Lung (tissue), 12 donors: Measurements from ENCODE around the gene SLC66A2. TPM values are rescaled to one million over a fixed set of nuclear protein-coding genes. Genes with fewer than 3 reads are reported as not detected.

ENCODE experiments used
- ATAC-seq: fragments of 200-7000 bp; cut with Tn5 transposase; one replicate; pipeline ENCODE4 v1.9.1; 2020; ENCODE audit warnings: moderate number of reproducible peaks; ENCODE audit not compliant: insufficient read depth, low FRiP score
- DNase-seq, 3 donors: peaks; one replicate each; pipeline ENCODE4 v3.0.0-alpha.2; 2013 to 2017
- H3K27ac ChIP-seq, 2 donors: one replicate each; pipeline ENCODE4 v1.5.1; 2013; ENCODE audit warnings: mild to moderate bottlenecking in 2 of 2, moderate library complexity in 2 of 2, control low read depth in 1 of 2, inconsistent platforms in 1 of 2, low read depth in 1 of 2, low read length in 1 of 2
- H3K27me3 ChIP-seq, 3 donors: one replicate each; pipeline ENCODE4 v1.5.1; 2013; ENCODE audit warnings: low read length in 2 of 3; ENCODE audit not compliant: control insufficient read depth in 3 of 3, insufficient read depth in 3 of 3
- H3K36me3 ChIP-seq, 4 donors: one replicate each; pipeline ENCODE4 v1.5.1; 2013; ENCODE audit warnings: low read length in 4 of 4, mild to moderate bottlenecking in 1 of 4, moderate library complexity in 1 of 4; ENCODE audit not compliant: control insufficient read depth in 4 of 4, insufficient read depth in 4 of 4
- H3K4me1 ChIP-seq, 5 donors: one replicate each; pipeline ENCODE4 v1.5.1; 2013; ENCODE audit warnings: low read length in 5 of 5, mild to moderate bottlenecking in 2 of 5, moderate library complexity in 1 of 5; ENCODE audit not compliant: control insufficient read depth in 5 of 5, insufficient read depth in 5 of 5
- H3K4me3 ChIP-seq: one replicate; pipeline ENCODE4 v1.5.1; 2013; ENCODE audit warnings: mild to moderate bottlenecking, control low read depth, moderate library complexity
- H3K9ac ChIP-seq, 2 donors: one replicate each; pipeline ENCODE4 v1.5.1; 2013; ENCODE audit warnings: low read length in 2 of 2, control low read depth in 1 of 2; ENCODE audit not compliant: insufficient read depth in 1 of 2
- H3K9me3 ChIP-seq, 4 donors: one replicate each; pipeline ENCODE4 v1.5.1; 2013; ENCODE audit warnings: low read length in 3 of 4, mild to moderate bottlenecking in 1 of 4, moderate library complexity in 1 of 4; ENCODE audit not compliant: control insufficient read depth in 4 of 4, insufficient read depth in 3 of 4
- CTCF ChIP-seq: IDR thresholded peaks from 2 replicates; pipeline ENCODE4 v1.5.1; 2012; ENCODE audit warnings: mild to moderate bottlenecking; ENCODE audit errors: control extremely low read depth, extremely low read depth
- WGBS, 2 donors: extraction: QIAGEN DNeasy Blood & Tissue Kit; methylation state at CpG; one replicate each; pipeline ENCODE4 v1.1.7; 2013; 5-methylcytosine and 5-hydroxymethylcytosine counted together
- polyA plus RNA-seq, 2 donors: library from polyadenylated mRNA; stranded (reverse); fragments of 200-250 nt; gene quantifications; one replicate each; pipeline ENCODE4 v1.2.1, GENCODE V29; 2013
- total RNA-seq, 2 donors: library from RNA; depleted of rRNA in 1 of 2; stranded (reverse); fragments of >200 nt in 1 of 2; gene quantifications; one replicate each; pipeline ENCODE4 v1.2.1, GENCODE V29; 2014 to 2021
- donor health status: control.
- donor health status: control.
- donor health status: Bipolar disorder and iron deficiency.
- donor health status: healthy.
- donor health status: DM: yes; HTN: yes; CAD: no.

Gene SLC66A2
- total and polyA plus RNA-seq, 4 donors = 26.5 to 71.8 (median 62.3) TPM

DNA sequence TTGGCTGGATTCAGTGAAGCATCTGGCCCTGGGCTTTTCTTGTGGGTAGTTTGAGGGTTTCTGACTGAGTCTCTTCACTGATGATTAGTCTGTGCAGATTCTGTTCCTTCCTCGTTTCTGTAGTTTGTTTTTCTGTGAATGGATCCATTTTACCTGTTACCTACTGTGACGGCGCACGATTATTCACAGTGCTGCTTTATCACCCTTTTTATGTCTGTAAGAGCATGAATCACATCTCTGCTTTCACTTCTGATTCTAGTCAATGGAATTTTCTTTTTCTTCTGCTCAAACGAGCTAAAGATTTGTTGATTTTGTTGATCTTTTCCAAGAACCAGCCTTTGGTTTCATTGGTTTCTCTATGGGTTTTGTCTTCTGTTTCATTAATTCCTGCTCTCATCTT lies 60.8 kb downstream of the SLC66A2 start:
- H3K4me1 ChIP-seq = no peaks in the 10 kb centered on the region
- no peak for ATAC-seq
- DNase-seq = no peak
- 86 to 96% methylated on average over 5 of the region's 5 CpGs for WGBS, 2 donors
- H3K27ac ChIP-seq = no peak overlapping the region
- no peak overlapping the region for H3K4me3 ChIP-seq
- peaks cover 6 to 21% (median 15%) of the 10 kb centered on the region in 4 donors for H3K9me3 ChIP-seq
- no peak overlapping the region for H3K9ac ChIP-seq
- H3K36me3 ChIP-seq = no peaks in the 10 kb centered on the region
- no peak for TF ChIP-seq CTCF
- H3K27me3 ChIP-seq = no peaks in the 10 kb centered on the region

GRCh38 chr18:79889569-79889968 lies 61.9 kb downstream of the SLC66A2 start:
- DNase-seq = no peak

DNA sequence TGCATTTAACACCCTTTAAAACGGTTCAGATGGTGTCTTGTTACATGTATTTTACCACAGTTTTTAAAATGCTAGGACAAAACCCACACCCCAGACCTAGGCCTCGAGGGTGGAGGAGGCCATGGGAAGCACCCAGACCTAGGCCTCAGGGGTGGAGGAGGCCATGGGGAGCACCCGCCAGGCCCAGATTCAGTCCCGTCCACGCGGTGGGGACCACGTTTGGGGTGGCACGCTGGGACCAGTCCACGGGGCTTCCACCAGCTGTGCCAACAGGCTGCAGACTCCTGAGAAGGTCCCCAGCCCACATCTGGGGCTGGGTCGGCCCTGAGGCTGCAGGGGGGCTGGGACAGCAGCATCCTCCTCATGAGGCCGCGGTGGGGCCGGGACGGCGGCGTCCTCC lies 63.4 kb downstream of the SLC66A2 start:
- Histone ChIP-seq H3K27ac (no peak overlapping the region), H3K9me3 (peaks cover 2 to 20% (median 10%) of the 10 kb centered on the region in 4 donors), H3K27me3 (no peaks in the 10 kb centered on the region), H3K4me1 (no peaks in the 10 kb centered on the region), H3K4me3 (no peak overlapping the region), H3K9ac (no peak overlapping the region), H3K36me3 (no peaks in the 10 kb centered on the region)
- DNase-seq (no peak), ATAC-seq (no peak)
- no peak for TF ChIP-seq CTCF
- WGBS, 2 donors = 95% methylated on average over 16 of the region's 16 CpGs

More at GRCh38 chr18:79889569-79889968, 61.9 kb downstream of the SLC66A2 start:
- Histone ChIP-seq H3K36me3 (no peaks in the 10 kb centered on the region), H3K4me3 (no peak overlapping the region), H3K4me1 (no peaks in the 10 kb centered on the region), H3K27me3 (no peaks in the 10 kb centered on the region), H3K9ac (no peak overlapping the region), H3K9me3 (peaks cover 3 to 20% (median 13%) of the 10 kb centered on the region in 4 donors), H3K27ac (no peak overlapping the region)
- no peak for TF ChIP-seq CTCF
- ATAC-seq = no peak
- 92 to 93% methylated on average over 14 of the region's 14 CpGs for WGBS, 2 donors
